ENCODE results near the gene RPF1. TPM values are rescaled to one million over a fixed set of nuclear protein-coding genes. Genes with fewer than 3 reads are reported as not detected.

RPF1 gene
- total RNA-seq, 4 donors from 2014 or later, result 27.1 to 63.6 (median 29.4) TPM

GRCh38 chr1:84436876-84437655, 42.0 kb upstream of the RPF1 start:
- no peak for TF ChIP-seq CTCF (IDR thresholded peaks at IDR 0.05; ENCODE audit: low read depth)

GRCh38 chr1:84442256-84442655, 36.8 kb upstream of the RPF1 start:
- TF ChIP-seq CTCF (IDR thresholded peaks at IDR 0.05; ENCODE audit: low read depth), result no peak

GRCh38 chr1:84450910-84451309, 28.2 kb upstream of the RPF1 start:
- TF ChIP-seq CTCF (IDR thresholded peaks at IDR 0.05; ENCODE audit: low read depth), result no peak

- TF ChIP-seq CTCF (IDR thresholded peaks at IDR 0.05; ENCODE audit: low read depth), result no peak
Measured at GRCh38 chr1:84452436-84452835, 26.6 kb upstream of the RPF1 start.

GRCh38 chr1:84462118-84462517, 16.9 kb upstream of the RPF1 start:
- no peak for TF ChIP-seq CTCF (IDR thresholded peaks at IDR 0.05; ENCODE audit: low read depth)

GRCh38 chr1:84467298-84467697, 11.8 kb upstream of the RPF1 start:
- TF ChIP-seq CTCF (IDR thresholded peaks at IDR 0.05; ENCODE audit: low read depth), result no peak

GRCh38 chr1:84476225-84476624, 2.8 kb upstream of the RPF1 start:
- no peak for TF ChIP-seq CTCF (IDR thresholded peaks at IDR 0.05; ENCODE audit: low read depth)

Measured in subcutaneous adipose tissue (tissue), 4 donors.